Fibroblast of villous mesenchyme (primary cell): ENCODE measurements around the gene ZNF805. TPM values are rescaled to one million over a fixed set of nuclear protein-coding genes. Genes with fewer than 3 reads are reported as not detected.
A peak's percentile ranks its signal among the peaks of the same experiment; 100 is the strongest.
"Not testable (repeated sequence)": the region's sequence is repeated elsewhere in the genome, so short reads cannot be mapped to it uniquely, and the experiment has no call there.

Experiments
- DNase-seq: peaks from one replicate; pipeline ENCODE4 v3.0.0-alpha.2; 2010; ENCODE audit warnings: low read depth
- H3K4me3 ChIP-seq: 2 replicates; pipeline ENCODE4 v1.5.1; 2011; ENCODE audit warnings: low read depth, mild to moderate bottlenecking, low read length
- CTCF ChIP-seq: IDR thresholded peaks from 2 replicates; pipeline ENCODE4 v1.5.1; 2012; ENCODE audit warnings: low read depth, mild to moderate bottlenecking, low read length; ENCODE audit not compliant: insufficient read depth
- total RNA-seq: library from RNA; depleted of rRNA; stranded (reverse); fragments of >200 nt; gene quantifications from 2 replicates; pipeline ENCODE4 v1.2.3, GENCODE V29; 2012

Gene ZNF805
- total RNA-seq = 28.1 and 29.3 TPM in 2 replicates

- TF ChIP-seq CTCF = no peak
- DNase-seq = peak; percentile 90
These were observed at the start of gene ZNF805 for GRCh38 chr19:57240311-57241090. Gene ZNF805, plus strand, starts transcription at chr19:57240632. Its CDS starts 260 bp downstream, at chr19:57240892.

DNA sequence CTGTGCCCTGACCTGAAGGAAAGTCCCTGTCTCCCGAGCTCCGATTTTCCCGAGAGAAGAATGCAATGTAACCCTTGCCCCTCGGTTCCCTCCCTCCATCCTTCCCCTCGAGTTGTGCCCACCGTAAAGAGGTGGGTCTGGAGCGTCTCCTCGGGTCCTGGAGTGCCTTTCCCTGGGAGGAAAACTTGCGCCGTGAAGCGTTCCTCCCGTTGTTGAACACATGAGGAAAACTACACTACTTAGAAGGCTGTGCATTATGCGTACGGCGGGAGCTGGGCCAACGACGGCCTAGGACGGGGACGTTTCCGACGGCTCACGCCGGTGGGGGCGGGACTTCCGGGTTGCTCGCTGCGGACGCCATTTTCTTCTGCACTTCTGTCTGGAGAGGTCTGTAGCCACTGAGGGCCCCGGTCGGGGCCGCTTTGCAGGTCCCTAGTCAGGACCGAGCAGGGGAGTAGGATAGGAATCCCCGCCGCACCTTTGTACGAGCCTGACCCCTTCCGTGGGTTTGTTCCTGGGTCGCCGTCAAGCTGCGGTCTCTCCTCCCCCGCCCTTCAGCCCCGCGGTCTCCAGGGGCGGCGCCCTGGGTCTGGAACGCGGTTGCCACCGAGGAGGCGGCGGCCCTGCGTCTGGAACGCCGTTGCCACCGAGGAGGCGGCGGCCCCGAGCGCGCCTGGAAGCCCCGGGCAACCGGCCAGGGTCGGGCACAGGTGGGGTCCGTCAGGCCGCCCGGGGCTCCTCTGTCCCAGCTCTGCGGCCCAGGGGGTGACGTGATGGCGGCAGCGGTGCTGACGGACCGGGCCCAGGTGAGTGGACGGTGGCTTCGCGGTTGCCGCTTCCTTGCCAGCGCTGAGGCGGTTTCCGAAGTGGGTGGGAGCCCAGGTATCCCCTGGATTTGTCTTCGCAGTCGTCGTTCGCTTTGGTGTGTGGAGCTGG is 49.0 kb upstream of the ZNF805 start, which contains the start of gene ZNF264:
TSS of gene ZNF264 (plus strand) at position 360 of the 936 bp plus-strand sequence. CDS start at position 774, 414 bp downstream.
- peak; percentile 88 for DNase-seq
- no peak for TF ChIP-seq CTCF
- H3K4me3 ChIP-seq = peak within 1 kb of the TSS; percentile 98

More at GRCh38 chr19:57240311-57241090, at the start of gene ZNF805:
- H3K4me3 ChIP-seq = peak within 1 kb of the TSS; percentile 78

DNA sequence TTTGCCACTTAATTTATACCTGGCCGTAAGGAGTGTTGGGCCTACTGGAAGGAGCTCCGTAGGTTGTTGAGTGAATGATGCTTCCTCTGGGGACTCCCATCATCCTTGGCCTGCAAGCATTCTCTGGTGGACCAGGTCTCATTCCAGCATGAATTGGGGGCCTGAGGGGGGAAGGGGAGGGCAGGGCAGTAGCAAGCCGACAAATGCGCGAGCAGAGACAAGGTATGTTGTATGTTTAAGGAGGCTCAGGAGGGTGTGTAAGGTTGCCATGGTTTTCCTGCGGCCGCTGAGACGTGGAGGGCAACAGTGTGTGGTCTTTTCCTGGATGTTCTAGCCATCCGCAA is 48.4 kb upstream of the ZNF805 start:
- TF ChIP-seq CTCF = no peak
- no peak for DNase-seq
- peak overlapping the region; percentile 98 for H3K4me3 ChIP-seq

DNA sequence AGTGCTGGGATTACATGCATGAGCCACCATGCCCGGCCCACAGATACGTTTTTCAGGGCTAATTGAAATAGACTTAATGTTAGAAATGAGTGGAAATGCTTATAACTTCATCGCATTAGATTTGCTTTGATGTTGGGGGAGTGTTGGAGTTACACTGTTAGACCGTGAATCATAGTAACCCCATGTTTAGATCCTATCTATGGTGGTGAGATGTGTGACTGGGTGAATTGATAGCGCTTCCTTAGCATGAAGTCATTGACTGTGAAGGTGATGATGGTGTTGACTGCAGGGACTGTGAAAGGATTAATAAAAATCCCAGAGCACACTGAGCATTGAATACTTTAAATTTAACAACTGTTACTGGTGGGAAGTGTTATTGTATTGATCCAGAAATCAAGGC is 47.4 kb upstream of the ZNF805 start:
- DNase-seq = no peak
- no peak for TF ChIP-seq CTCF

GRCh38 chr19:57197874-57198273 is 42.6 kb upstream of the ZNF805 start:
- H3K4me3 ChIP-seq, DNase-seq: not testable (repeated sequence)

More for the DNA sequence above, 47.4 kb upstream of the ZNF805 start:
- peak overlapping the region; percentile 98 for H3K4me3 ChIP-seq

GRCh38 chr19:57202160-57202559 is 38.3 kb upstream of the ZNF805 start:
- H3K4me3 ChIP-seq = no peak overlapping the region
- TF ChIP-seq CTCF = no peak
- DNase-seq = no peak

GRCh38 chr19:57210381-57210780 is 30.1 kb upstream of the ZNF805 start:
- DNase-seq = no peak
- no peak overlapping the region for H3K4me3 ChIP-seq
- TF ChIP-seq CTCF = no peak
